IMR-90 (cell line): Measurements from ENCODE around the gene B4GALT1. TPM values are rescaled to one million over a fixed set of nuclear protein-coding genes. Genes with fewer than 3 reads are reported as not detected.

ENCODE experiments used
- ATAC-seq: fragments of 200-7000 bp; cut with Tn5 transposase; 2 replicates; pipeline ENCODE4 v1.9.1; 2020; ENCODE audit warnings: low read depth, mild to moderate bottlenecking, moderate library complexity
- BruUV-seq: library from RNA; stranded (reverse); fragments of 400-500 nt; replicated peaks from 2 replicates; lab custom pipeline; 2021; lab: Mats Ljungman, UMichigan
- CTCF ChIA-PET: fragments of 300-600 bp; formaldehyde crosslinking; extraction: SDS; loops from one replicate; lab custom pipeline; 2021; ENCODE audit warnings: antibody characterized with exemption; lab: Yijun Ruan, JAX
- POLR2A ChIA-PET: fragments of 300-600 bp; sonication (Branson Sonifier 250); formaldehyde crosslinking; loops from one replicate; lab custom pipeline; 2022; ENCODE audit warnings: antibody characterized with exemption; ENCODE audit not compliant: unreplicated experiment; lab: Charles Lee
- DNase-seq: peaks from one replicate; pipeline ENCODE4 v3.0.0; 2013
- H2AFZ ChIP-seq: replicated peaks from 2 replicates; pipeline ENCODE3; 2013; ENCODE audit warnings: low read length, mild to moderate bottlenecking; ENCODE audit not compliant: poor library complexity
- H2AK5ac ChIP-seq: 2 replicates; pipeline ENCODE4 v1.6.1; 2013; ENCODE audit warnings: low read depth, low read length, inconsistent platforms
- H2AK9ac ChIP-seq: replicated peaks from 2 replicates; pipeline ENCODE3; 2013; ENCODE audit warnings: mild to moderate bottlenecking, low read depth, low read length, moderate library complexity; ENCODE audit not compliant: poor library complexity
- H2BK120ac ChIP-seq: 2 replicates; pipeline ENCODE4 v1.6.1; 2013; ENCODE audit warnings: low read depth, low read length, inconsistent platforms
- H2BK15ac ChIP-seq: 3 replicates; pipeline ENCODE4 v1.6.1; 2013; ENCODE audit warnings: low read depth, low read length, inconsistent platforms
- H2BK20ac ChIP-seq: 2 replicates; pipeline ENCODE4 v1.6.1; 2013; ENCODE audit warnings: low read depth, mild to moderate bottlenecking, inconsistent platforms, low read length, moderate library complexity
- H2BK5ac ChIP-seq: 2 replicates; pipeline ENCODE4 v1.6.1; 2013; ENCODE audit warnings: mild to moderate bottlenecking, low read depth, low read length, inconsistent platforms; ENCODE audit not compliant: poor library complexity, severe bottlenecking
- H3K14ac ChIP-seq: replicated peaks from 2 replicates; pipeline ENCODE4 v1.6.1; 2013; ENCODE audit warnings: low read depth, low read length, inconsistent platforms
- H3K18ac ChIP-seq: 2 replicates; pipeline ENCODE4 v1.6.1; 2013; ENCODE audit warnings: low read depth, low read length, control low read depth
- H3K23ac ChIP-seq: 2 replicates; pipeline ENCODE4 v1.6.1; 2013; ENCODE audit warnings: low read depth, low read length, inconsistent platforms
- H3K27ac ChIP-seq: 2 replicates; pipeline ENCODE4 v1.5.1; 2013; ENCODE audit warnings: mild to moderate bottlenecking, control low read depth, low read length; ENCODE audit not compliant: insufficient read depth
- H3K27me3 ChIP-seq: 2 replicates; pipeline ENCODE4 v1.6.1; 2013; ENCODE audit warnings: low read length; ENCODE audit not compliant: control insufficient read depth, insufficient read depth
- H3K36me3 ChIP-seq: 2 replicates; pipeline ENCODE4 v1.6.1; 2013; ENCODE audit warnings: low read length, mixed read lengths; ENCODE audit not compliant: control insufficient read depth, insufficient read depth
- H3K4ac ChIP-seq: 2 replicates; pipeline ENCODE4 v1.6.1; 2013; ENCODE audit warnings: low read depth, low read length, inconsistent platforms
- H3K4me1 ChIP-seq: 2 replicates; pipeline ENCODE4 v1.6.1; 2013; ENCODE audit warnings: low read length, mixed read lengths; ENCODE audit not compliant: control insufficient read depth, insufficient read depth
- H3K4me2 ChIP-seq: 2 replicates; pipeline ENCODE4 v1.6.1; 2013; ENCODE audit warnings: low read depth, mild to moderate bottlenecking, control low read depth, low read length, moderate library complexity
- H3K4me3 ChIP-seq: 2 replicates; pipeline ENCODE4 v1.5.1; 2013; ENCODE audit warnings: low read depth, mild to moderate bottlenecking, control low read depth, low read length, moderate library complexity; ENCODE audit not compliant: insufficient read depth
- H3K56ac ChIP-seq: 2 replicates; pipeline ENCODE4 v1.6.1; 2013; ENCODE audit warnings: low read length, inconsistent platforms; ENCODE audit not compliant: insufficient read depth; ENCODE audit errors: extremely low read depth
- H3K79me1 ChIP-seq, 2 experiments: 2 replicates each; pipeline ENCODE4 v1.6.1; 2013; ENCODE audit warnings: low read length in 2 of 2, inconsistent platforms in 1 of 2, low read depth in 1 of 2
- H3K9ac ChIP-seq: 2 replicates; pipeline ENCODE4 v1.6.1; 2013; ENCODE audit warnings: low read depth, low read length, control low read depth
- H3K9me1 ChIP-seq: 2 replicates; pipeline ENCODE4 v1.6.1; 2013; ENCODE audit warnings: low read length, inconsistent platforms; ENCODE audit not compliant: insufficient read depth
- H3K9me3 ChIP-seq: 2 replicates; pipeline ENCODE4 v1.6.1; 2013; ENCODE audit warnings: low read length; ENCODE audit not compliant: control insufficient read depth, insufficient read depth
- H4K20me1 ChIP-seq: 2 replicates; pipeline ENCODE4 v1.6.1; 2013; ENCODE audit warnings: low read length, inconsistent platforms; ENCODE audit not compliant: insufficient read depth
- H4K5ac ChIP-seq: 2 replicates; pipeline ENCODE4 v1.6.1; 2013; ENCODE audit warnings: mild to moderate bottlenecking, low read depth, low read length, control low read depth
- H4K8ac ChIP-seq, 2 experiments: 2 replicates each; pipeline ENCODE4 v1.6.1; 2013; ENCODE audit warnings: low read depth in 2 of 2, low read length in 2 of 2, control low read depth in 1 of 2, inconsistent platforms in 1 of 2
- H4K91ac ChIP-seq: 2 replicates; pipeline ENCODE4 v1.6.1; 2013; ENCODE audit warnings: low read depth, low read length, inconsistent platforms; ENCODE audit not compliant: insufficient read depth
- BHLHE40 ChIP-seq: fragments of 150-350 bp; IDR thresholded peaks from 2 replicates; pipeline ENCODE4 v1.6.1; 2016; ENCODE audit warnings: mild to moderate bottlenecking, low read depth, low read length
- CHD1 ChIP-seq: IDR thresholded peaks from 2 replicates; pipeline ENCODE4 v1.6.1; 2012; ENCODE audit warnings: low read depth, low read length, improper control_type of control experiment
- FOS ChIP-seq: fragments of 150-350 bp; IDR thresholded peaks from 2 replicates; pipeline ENCODE4 v1.6.1; 2016; ENCODE audit warnings: low read depth, low read length
- MAFK ChIP-seq: IDR thresholded peaks from 2 replicates; pipeline ENCODE4 v1.6.1; 2012; ENCODE audit warnings: low read depth, low read length, improper control_type of control experiment
- MAZ ChIP-seq: IDR thresholded peaks from 2 replicates; pipeline ENCODE4 v1.6.1; 2012; ENCODE audit warnings: low read depth, mild to moderate bottlenecking, low read length, improper control_type of control experiment, moderate library complexity, borderline replicate concordance
- MXI1 ChIP-seq: IDR thresholded peaks from 2 replicates; pipeline ENCODE4 v1.6.1; 2012; ENCODE audit warnings: low read depth, mild to moderate bottlenecking, low read length, moderate library complexity, borderline replicate concordance
- NFE2L2 ChIP-seq: fragments of 150-350 bp; IDR thresholded peaks from 2 replicates; pipeline ENCODE4 v1.6.1; 2016; ENCODE audit warnings: low read depth, mild to moderate bottlenecking, low read length
- POLR2A ChIP-seq: IDR thresholded peaks from 2 replicates; pipeline ENCODE4 v1.6.1; 2012; ENCODE audit warnings: mild to moderate bottlenecking, low read depth, low read length
- RAD21 ChIP-seq: IDR thresholded peaks from 2 replicates; pipeline ENCODE4 v1.6.1; 2012; ENCODE audit warnings: low read length, improper control_type of control experiment
- RCOR1 ChIP-seq: IDR thresholded peaks from 2 replicates; pipeline ENCODE4 v1.6.1; 2012; ENCODE audit warnings: mild to moderate bottlenecking, low read length, improper control_type of control experiment; ENCODE audit not compliant: insufficient replicate concordance
- RFX5 ChIP-seq: IDR thresholded peaks from 2 replicates; pipeline ENCODE4 v1.8.0; 2012; ENCODE audit warnings: low read depth, mild to moderate bottlenecking, low read length, moderate library complexity
- SMC3 ChIP-seq: fragments of 150-350 bp; IDR thresholded peaks from 2 replicates; pipeline ENCODE4 v1.6.1; 2016; ENCODE audit warnings: low read depth, mild to moderate bottlenecking, antibody characterized with exemption, low read length, moderate library complexity
- WGBS, 2 experiments: methylation state at CpG; one replicate each; pipeline versions ENCODE4 v1.1.5 to v1.1.7; 2013; ENCODE audit warnings: missing lambda C conversion rate in 2 of 2; ENCODE audit not compliant: insufficient read length in 1 of 2; ENCODE audit errors: extremely low coverage in 2 of 2; 5-methylcytosine and 5-hydroxymethylcytosine counted together
- dilution Hi-C: fragments of 300-500 bp; cut with HindIII; formaldehyde crosslinking; loops from one replicate; pipeline ENCODE4 v1.14.3; 2018; ENCODE audit warnings: low sequenced_read_pairs; ENCODE audit not compliant: unreplicated experiment
- in situ Hi-C: fragments of 300-500 bp; cut with MboI; formaldehyde crosslinking; loops from 3 replicates; pipeline ENCODE4 v1.14.3; 2019; ENCODE audit warnings: low sequenced_read_pairs, inconsistent platforms, mixed read lengths
- intact Hi-C: fragments of 100-400 bp; cut with micrococcal nuclease; formaldehyde crosslinking; loops from 2 replicates; pipeline ENCODE4 v1.10.0; 2022
- polyA plus RNA-seq, 3 experiments: library from polyadenylated mRNA; depleted of rRNA; stranded (reverse); fragments of >200 nt; gene quantifications; 2 replicates each; pipeline ENCODE4 v1.2.3, GENCODE V29; 2012; ENCODE audit warnings: low replicate concordance in 1 of 3
- total RNA-seq: library from RNA; depleted of rRNA; stranded (reverse); fragments of >200 nt; gene quantifications from 2 replicates; pipeline ENCODE4 v1.2.3, GENCODE V29; 2012
- TF ChIP-seq, protein P1 (sequence below): fragments of 150-350 bp; IDR thresholded peaks from 2 replicates; pipeline ENCODE4 v1.6.1; 2016; ENCODE audit warnings: low read depth, mild to moderate bottlenecking, low read length, moderate library complexity, borderline replicate concordance
- TF ChIP-seq, protein P2 (sequence below): fragments of 150-350 bp; IDR thresholded peaks from 2 replicates; pipeline ENCODE4 v1.6.1; 2017; ENCODE audit warnings: mild to moderate bottlenecking, antibody characterized with exemption, low read length, low read depth
- TF ChIP-seq, protein P3 (sequence below): conservative IDR thresholded peaks from 2 replicates; pipeline ENCODE4 v1.5.1; 2012; ENCODE audit warnings: mild to moderate bottlenecking, low read depth, low read length, improper control_type of control experiment

Gene B4GALT1
- total and polyA plus RNA-seq, 2 of the 4 experiments (the other 2 are of a cell fraction), result 8.8 to 37.8 TPM

DNA sequence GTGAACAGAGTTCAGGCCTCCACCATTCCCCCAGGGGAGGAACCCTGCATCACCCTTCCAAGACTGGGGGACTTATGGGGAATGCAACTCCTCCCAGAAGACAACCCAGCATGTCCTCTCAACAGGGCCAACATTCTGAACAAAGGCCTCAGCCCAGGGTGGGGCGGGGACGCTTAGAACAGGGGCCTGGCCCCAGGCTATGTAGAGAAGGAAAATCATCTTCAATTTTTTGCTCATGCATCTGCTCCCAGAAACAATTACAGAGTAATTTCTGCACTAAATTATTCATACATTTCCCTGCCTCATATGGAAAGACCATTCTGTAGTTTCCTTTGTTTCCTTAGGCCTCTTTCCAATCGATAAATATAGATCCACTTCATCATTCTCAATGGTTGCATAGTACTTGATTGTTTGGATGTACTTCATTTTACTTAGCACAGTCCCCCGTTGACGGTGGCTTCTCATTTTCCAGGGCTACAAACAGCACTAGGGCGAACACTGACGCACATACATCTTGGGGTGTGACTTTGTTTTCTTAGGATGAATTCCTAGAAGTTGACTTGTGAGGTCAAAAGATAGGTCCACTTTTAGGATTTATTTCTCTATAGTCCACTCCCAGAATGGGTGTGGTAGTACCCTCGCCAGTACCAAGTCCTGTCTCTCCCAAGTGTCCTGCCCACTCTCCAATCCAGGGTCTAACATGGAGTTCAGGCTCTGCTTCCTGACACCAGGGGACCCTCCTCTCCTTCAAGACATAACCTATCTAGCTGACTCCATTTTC lies 63.4 kb downstream of the B4GALT1 start:
- no CpG with 5 or more reads among the region's 8 CpGs for WGBS, 2 experiments
- Histone ChIP-seq H2AFZ (no peak overlapping the region), H3K4me2 (no peak overlapping the region), H2AK9ac (no peak overlapping the region), H3K18ac (no peak overlapping the region), H3K14ac (peak overlapping the region; percentile 51), H3K56ac (no peak overlapping the region), H3K9me3 (no peaks in the 10 kb centered on the region), H3K9me1 (peaks cover 29% of the 10 kb centered on the region), H2BK15ac (no peak overlapping the region; the same call in 2 of the 3 replicates), H2BK120ac (no peak overlapping the region), H3K4ac (0 out of 2 replicates have a peak overlapping the region, but pooled peaks have one; percentile 2), H4K20me1 (no peaks in the 10 kb centered on the region), H3K79me1 (peaks cover 0 to 12% of the 10 kb centered on the region in 2 experiments; a peak in 1 of 4 replicates), H3K4me1 (peaks cover 26% of the 10 kb centered on the region), H3K23ac (no peak overlapping the region), H2BK20ac (no peak overlapping the region), H3K36me3 (no peaks in the 10 kb centered on the region), H2AK5ac (no peak overlapping the region), H4K91ac (no peak overlapping the region), H3K27ac (no peak overlapping the region), H3K4me3 (no peak overlapping the region), H4K8ac (no peak overlapping the region), H4K5ac (no peak overlapping the region), H3K27me3 (no peaks in the 10 kb centered on the region), H2BK5ac (no peak overlapping the region), H3K9ac (no peak overlapping the region)
- ATAC-seq, result no peak
- BruUV-seq, result no TSS peak
- CTCF ChIA-PET, result no interaction called here
- POLR2A ChIA-PET, result no interaction called here
- intact Hi-C loops, result no loop called here
- dilution Hi-C loops, result no loop called here
- in situ Hi-C loops, result no loop called here
- DNase-seq, result no peak
- TF ChIP-seq CHD1 (no peak), RFX5 (no peak), MAFK (no peak), SMC3 (no peak), FOS (no peak), RCOR1 (no peak), MXI1 (no peak), RAD21 (no peak), POLR2A (no peak), MAZ (no peak), NFE2L2 (no peak), BHLHE40 (no peak)
- TF ChIP-seq, protein P1, sequence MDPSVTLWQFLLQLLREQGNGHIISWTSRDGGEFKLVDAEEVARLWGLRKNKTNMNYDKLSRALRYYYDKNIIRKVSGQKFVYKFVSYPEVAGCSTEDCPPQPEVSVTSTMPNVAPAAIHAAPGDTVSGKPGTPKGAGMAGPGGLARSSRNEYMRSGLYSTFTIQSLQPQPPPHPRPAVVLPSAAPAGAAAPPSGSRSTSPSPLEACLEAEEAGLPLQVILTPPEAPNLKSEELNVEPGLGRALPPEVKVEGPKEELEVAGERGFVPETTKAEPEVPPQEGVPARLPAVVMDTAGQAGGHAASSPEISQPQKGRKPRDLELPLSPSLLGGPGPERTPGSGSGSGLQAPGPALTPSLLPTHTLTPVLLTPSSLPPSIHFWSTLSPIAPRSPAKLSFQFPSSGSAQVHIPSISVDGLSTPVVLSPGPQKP, result no peak
- TF ChIP-seq, protein P2, sequence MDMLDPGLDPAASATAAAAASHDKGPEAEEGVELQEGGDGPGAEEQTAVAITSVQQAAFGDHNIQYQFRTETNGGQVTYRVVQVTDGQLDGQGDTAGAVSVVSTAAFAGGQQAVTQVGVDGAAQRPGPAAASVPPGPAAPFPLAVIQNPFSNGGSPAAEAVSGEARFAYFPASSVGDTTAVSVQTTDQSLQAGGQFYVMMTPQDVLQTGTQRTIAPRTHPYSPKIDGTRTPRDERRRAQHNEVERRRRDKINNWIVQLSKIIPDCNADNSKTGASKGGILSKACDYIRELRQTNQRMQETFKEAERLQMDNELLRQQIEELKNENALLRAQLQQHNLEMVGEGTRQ, result no peak
- TF ChIP-seq, protein P3, sequence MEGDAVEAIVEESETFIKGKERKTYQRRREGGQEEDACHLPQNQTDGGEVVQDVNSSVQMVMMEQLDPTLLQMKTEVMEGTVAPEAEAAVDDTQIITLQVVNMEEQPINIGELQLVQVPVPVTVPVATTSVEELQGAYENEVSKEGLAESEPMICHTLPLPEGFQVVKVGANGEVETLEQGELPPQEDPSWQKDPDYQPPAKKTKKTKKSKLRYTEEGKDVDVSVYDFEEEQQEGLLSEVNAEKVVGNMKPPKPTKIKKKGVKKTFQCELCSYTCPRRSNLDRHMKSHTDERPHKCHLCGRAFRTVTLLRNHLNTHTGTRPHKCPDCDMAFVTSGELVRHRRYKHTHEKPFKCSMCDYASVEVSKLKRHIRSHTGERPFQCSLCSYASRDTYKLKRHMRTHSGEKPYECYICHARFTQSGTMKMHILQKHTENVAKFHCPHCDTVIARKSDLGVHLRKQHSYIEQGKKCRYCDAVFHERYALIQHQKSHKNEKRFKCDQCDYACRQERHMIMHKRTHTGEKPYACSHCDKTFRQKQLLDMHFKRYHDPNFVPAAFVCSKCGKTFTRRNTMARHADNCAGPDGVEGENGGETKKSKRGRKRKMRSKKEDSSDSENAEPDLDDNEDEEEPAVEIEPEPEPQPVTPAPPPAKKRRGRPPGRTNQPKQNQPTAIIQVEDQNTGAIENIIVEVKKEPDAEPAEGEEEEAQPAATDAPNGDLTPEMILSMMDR, result no peak
